Hepatocyte (in vitro differentiated cells): ENCODE results near the gene SLC16A5. TPM values are rescaled to one million over a fixed set of nuclear protein-coding genes. Genes with fewer than 3 reads are reported as not detected.

Source experiments
- DNase-seq: peaks from one replicate; pipeline ENCODE4 v3.0.0-alpha.2; 2016; ENCODE audit warnings: low spot score
- H2AFZ ChIP-seq: fragments of 200-600 bp; sonication (generic); 2 replicates; pipeline ENCODE4 v1.6.0; 2016; ENCODE audit warnings: antibody characterized with exemption, mild to moderate bottlenecking
- H3K27ac ChIP-seq: fragments of 200-600 bp; sonication (generic); 2 replicates; pipeline ENCODE4 v1.5.1; 2016; ENCODE audit warnings: mild to moderate bottlenecking
- H3K27me3 ChIP-seq: fragments of 200-600 bp; sonication (generic); 2 replicates; pipeline ENCODE4 v1.6.1; 2016
- H3K36me3 ChIP-seq: fragments of 200-600 bp; sonication (generic); replicated peaks from 2 replicates; pipeline ENCODE4 v1.5.1; 2016; ENCODE audit warnings: low read depth; ENCODE audit not compliant: insufficient read depth
- H3K4me1 ChIP-seq: fragments of 200-600 bp; sonication (generic); 2 replicates; pipeline ENCODE4 v1.5.1; 2016; ENCODE audit warnings: mild to moderate bottlenecking, moderate library complexity; ENCODE audit not compliant: insufficient read depth
- H3K4me2 ChIP-seq: fragments of 200-600 bp; sonication (generic); 2 replicates; pipeline ENCODE4 v1.6.0; 2016
- H3K4me3 ChIP-seq: fragments of 200-600 bp; sonication (generic); 2 replicates; pipeline ENCODE4 v1.5.1; 2016; ENCODE audit warnings: mild to moderate bottlenecking
- H3K79me2 ChIP-seq: fragments of 200-600 bp; sonication (generic); 2 replicates; pipeline ENCODE4 v1.6.0; 2017; ENCODE audit warnings: mild to moderate bottlenecking
- H3K9me2 ChIP-seq: fragments of 200-600 bp; sonication (generic); replicated peaks from 2 replicates; pipeline ENCODE4 v1.6.0; 2017; ENCODE audit warnings: mild to moderate bottlenecking; ENCODE audit not compliant: insufficient read depth
- H3K9me3 ChIP-seq: fragments of 200-600 bp; sonication (generic); 2 replicates; pipeline ENCODE4 v1.5.1; 2016; ENCODE audit warnings: low read depth, mild to moderate bottlenecking
- H4K20me1 ChIP-seq: fragments of 200-600 bp; sonication (generic); 2 replicates; pipeline ENCODE4 v1.6.0; 2016; ENCODE audit warnings: mild to moderate bottlenecking; ENCODE audit not compliant: insufficient read depth, poor library complexity, severe bottlenecking
- CTCF ChIP-seq: fragments of 200-600 bp; sonication (generic); IDR thresholded peaks from 2 replicates; pipeline ENCODE4 v1.5.1; 2016; ENCODE audit warnings: antibody characterized with exemption, mild to moderate bottlenecking; ENCODE audit not compliant: poor library complexity
- EZH2 ChIP-seq: fragments of 200-600 bp; sonication (generic); IDR thresholded peaks from 2 replicates; pipeline ENCODE4 v1.6.1; 2016; ENCODE audit warnings: antibody characterized with exemption, mild to moderate bottlenecking, borderline replicate concordance
- EZH2phosphoT487 ChIP-seq: fragments of 200-600 bp; sonication (generic); IDR thresholded peaks from one replicate; pipeline ENCODE4 v1.6.1; 2018; ENCODE audit warnings: antibody characterized with exemption, mild to moderate bottlenecking, low read depth, moderate library complexity; ENCODE audit not compliant: unreplicated experiment, severe bottlenecking
- WGBS: methylation state at CpG from one replicate; pipeline ENCODE4 v1.1.6; 2016; ENCODE audit warnings: low lambda C conversion rate; ENCODE audit errors: missing lambda C conversion rate; 5-methylcytosine and 5-hydroxymethylcytosine counted together
- polyA plus RNA-seq: library from polyadenylated mRNA; unstranded; fragments of >200 nt; fragmentation: Nextera tagmentation; extraction: Ambion mirVana; gene quantifications from 2 replicates; pipeline ENCODE4 v1.2.1, GENCODE V29; 2016
- total RNA-seq: library from RNA; depleted of rRNA; stranded (reverse); fragments of >200 nt; gene quantifications from 2 replicates; pipeline ENCODE4 v1.2.3, GENCODE V29; 2014

SLC16A5 gene
- total and polyA plus RNA-seq, 2 experiments from 2014 or later = 11.9 to 12.8 TPM

- TF ChIP-seq EZH2 = no peak
- no peak for TF ChIP-seq CTCF
- no peak for TF ChIP-seq EZH2phosphoT487
- Histone ChIP-seq H3K9me3 (no peaks in the 10 kb centered on the region), H3K4me2 (no peak overlapping the region), H3K36me3 (no peaks in the 10 kb centered on the region), H2AFZ (no peak overlapping the region), H3K4me3 (no peak overlapping the region), H3K9me2 (no peaks in the 10 kb centered on the region), H3K27ac (peak overlapping the region; percentile 99), H3K4me1 (peaks cover 46% of the 10 kb centered on the region), H3K79me2 (peaks cover 33% of the 10 kb centered on the region), H4K20me1 (no peaks in the 10 kb centered on the region), H3K27me3 (no peaks in the 10 kb centered on the region)
- DNase-seq = no peak
- 86% methylated on average over 16 of the region's 16 CpGs for WGBS
Observed at GRCh38 chr17:75094871-75095399, 7.2 kb downstream of the SLC16A5 start.

- H3K27ac ChIP-seq = peak overlapping the region; percentile 99
- no peak overlapping the region for H2AFZ ChIP-seq
- H3K4me1 ChIP-seq = peaks cover 34% of the 10 kb centered on the region
- no peaks in the 10 kb centered on the region for H3K36me3 ChIP-seq
- H3K79me2 ChIP-seq = peaks cover 24% of the 10 kb centered on the region
- DNase-seq = peak; percentile 92
- H3K9me3 ChIP-seq = no peaks in the 10 kb centered on the region
- H3K27me3 ChIP-seq = no peaks in the 10 kb centered on the region
- no peak overlapping the region for H3K4me2 ChIP-seq
- no peak overlapping the region for H3K4me3 ChIP-seq
- no peaks in the 10 kb centered on the region for H3K9me2 ChIP-seq
- no peak for TF ChIP-seq EZH2phosphoT487
- TF ChIP-seq EZH2 = no peak
- no peak for TF ChIP-seq CTCF
- no peaks in the 10 kb centered on the region for H4K20me1 ChIP-seq
- WGBS = 49% methylated on average over 13 of the region's 14 CpGs
Observed at GRCh38 chr17:75096082-75096625, 8.4 kb downstream of the SLC16A5 start.

- no peaks in the 10 kb centered on the region for H3K9me3 ChIP-seq
- H3K4me3 ChIP-seq = no peak overlapping the region
- over 99% methylated on average over 7 of the region's 7 CpGs for WGBS
- H3K79me2 ChIP-seq = peaks cover 17% of the 10 kb centered on the region
- H4K20me1 ChIP-seq = no peaks in the 10 kb centered on the region
- no peaks in the 10 kb centered on the region for H3K9me2 ChIP-seq
- no peak for DNase-seq
- TF ChIP-seq CTCF (no peak), EZH2phosphoT487 (no peak), EZH2 (no peak)
- no peak overlapping the region for H3K4me2 ChIP-seq
- no peaks in the 10 kb centered on the region for H3K27me3 ChIP-seq
- peak overlapping the region; percentile 23 for H3K27ac ChIP-seq
- H3K4me1 ChIP-seq = peaks cover 17% of the 10 kb centered on the region
- no peaks in the 10 kb centered on the region for H3K36me3 ChIP-seq
- no peak overlapping the region for H2AFZ ChIP-seq
Observed at GRCh38 chr17:75097865-75098264, 10.1 kb downstream of the SLC16A5 start.
